K562 (cell line): Measurements from ENCODE around the gene FAR2. TPM values are rescaled to one million over a fixed set of nuclear protein-coding genes. Genes with fewer than 3 reads are reported as not detected.

Source experiments
- BRCA1 ChIP-seq, 2 experiments: fragments of 450-650 bp in 1 of 2; sonication (generic) in 1 of 2; formaldehyde crosslinking in 1 of 2; IDR thresholded peaks; 2 replicates each; pipeline versions ENCODE4 v1.5.0 to v1.6.1; 2017 to 2020; ENCODE audit warnings: mild to moderate bottlenecking in 1 of 2, missing genetic modification reagents in 1 of 2
- BRD9 ChIP-seq: fragments of 450-650 bp; IDR thresholded peaks from 2 replicates; pipeline ENCODE4 v1.6.1; 2018; ENCODE audit warnings: low read depth; ENCODE audit not compliant: partially characterized antibody
- BRF1 ChIP-seq: IDR thresholded peaks from 3 replicates; pipeline ENCODE4 v1.6.1; 2011; ENCODE audit warnings: borderline replicate concordance, mild to moderate bottlenecking; ENCODE audit not compliant: insufficient read length; ENCODE audit errors: extremely low read depth
- DIDO1 ChIP-seq: fragments of 450-650 bp; IDR thresholded peaks from 2 replicates; pipeline ENCODE4 v1.6.1; 2016; ENCODE audit warnings: low read depth, missing biosample characterization, missing genetic modification characterization
- E2F5 ChIP-seq: sonication (generic); formaldehyde crosslinking; IDR thresholded peaks from 2 replicates; pipeline ENCODE4 v1.8.0; 2022; ENCODE audit warnings: mild to moderate bottlenecking, missing genetic modification reagents
- ERF ChIP-seq: fragments of 450-650 bp; formaldehyde crosslinking; IDR thresholded peaks from 2 replicates; pipeline ENCODE4 v1.4.0; 2020; ENCODE audit warnings: mild to moderate bottlenecking, mixed read lengths
- KAT8 ChIP-seq: fragments of 450-650 bp; IDR thresholded peaks from 2 replicates; pipeline ENCODE4 v1.6.1; 2016; ENCODE audit warnings: low read depth, mild to moderate bottlenecking
- MBD2 ChIP-seq: sonication (generic); IDR thresholded peaks from 2 replicates; pipeline ENCODE4 v1.6.1; 2016; ENCODE audit warnings: low read depth, borderline replicate concordance
- NBN ChIP-seq: fragments of 450-650 bp; IDR thresholded peaks from 2 replicates; pipeline ENCODE4 v1.6.1; 2016; ENCODE audit warnings: low read depth, mild to moderate bottlenecking
- RAD51 ChIP-seq: fragments of 450-650 bp; IDR thresholded peaks from 2 replicates; pipeline ENCODE4 v1.7.1; 2016; ENCODE audit warnings: low read depth, mild to moderate bottlenecking, borderline replicate concordance
- RBM25 ChIP-seq: fragments of 200-400 bp; formaldehyde crosslinking; IDR thresholded peaks from 2 replicates; pipeline ENCODE4 v1.6.1; 2018; ENCODE audit warnings: low read length, low read depth, moderate library complexity; ENCODE audit not compliant: severe bottlenecking
- RHOXF2B ChIP-seq: fragments of 250-450 bp; sonication (Bioruptor Pico); conservative IDR thresholded peaks from 2 replicates; pipeline ENCODE4 v1.5.1; 2021
- SIRT6 ChIP-seq: IDR thresholded peaks from one replicate; pipeline ENCODE4 v1.6.1; 2012; ENCODE audit warnings: low read depth, mild to moderate bottlenecking, control low read depth, inconsistent platforms, low read length, moderate library complexity
- SP2 ChIP-seq: IDR thresholded peaks from 2 replicates; pipeline ENCODE4 v1.6.1; 2011; ENCODE audit warnings: mild to moderate bottlenecking, low read depth, low read length, moderate library complexity; ENCODE audit not compliant: poor library complexity, severe bottlenecking; ENCODE audit errors: extremely low read depth
- XRCC4 ChIP-seq: IDR thresholded peaks from one replicate; pipeline ENCODE4 v1.6.1; 2011; ENCODE audit not compliant: insufficient read depth, insufficient read length; ENCODE audit errors: extremely low read depth
- ZBTB17 ChIP-seq: fragments of 450-650 bp; formaldehyde crosslinking; IDR thresholded peaks from 2 replicates; pipeline ENCODE4 v1.4.0; 2020; ENCODE audit warnings: mild to moderate bottlenecking
- ZBTB7A ChIP-seq: IDR thresholded peaks from 2 replicates; pipeline ENCODE4 v1.6.1; 2011; ENCODE audit warnings: low read depth, mild to moderate bottlenecking, low read length, moderate library complexity, borderline replicate concordance; ENCODE audit not compliant: control insufficient read depth
- ZNF584 ChIP-seq: fragments of 200-800 bp; sonication (Bioruptor generic); IDR thresholded peaks from 2 replicates; pipeline ENCODE4 v1.6.1; 2016; ENCODE audit warnings: low read depth, mild to moderate bottlenecking, missing genetic modification characterization, missing compliant biosample characterization
- ZNF668 ChIP-seq: fragments of 250-450 bp; sonication (Bioruptor Pico); IDR thresholded peaks from 2 replicates; pipeline ENCODE4 v1.8.0; 2022; ENCODE audit warnings: mild to moderate bottlenecking, inconsistent platforms
- ZNF76 ChIP-seq: fragments of 250-450 bp; sonication (Bioruptor Pico); IDR thresholded peaks from 2 replicates; pipeline ENCODE4 v1.4.0; 2020; ENCODE audit warnings: mild to moderate bottlenecking, moderate library complexity, borderline replicate concordance
- ZNF79 ChIP-seq: fragments of 250-450 bp; sonication (Bioruptor Pico); IDR thresholded peaks from 2 replicates; pipeline ENCODE4 v1.4.0; 2020; ENCODE audit warnings: low read depth, mild to moderate bottlenecking, moderate library complexity
- polyA plus RNA-seq, 8 experiments: library from polyadenylated mRNA; depleted of rRNA in 4 of 8; stranded (reverse) in 5 of 8; unstranded in 3 of 8; fragments of >200 nt; fragmentation: Nextera tagmentation in 2 of 8; fragmentation: Illumina TruSeq in 1 of 8; extraction: Ambion mirVana in 2 of 8; extraction: Trizol in 1 of 8; gene quantifications; 2 replicates each; pipeline versions ENCODE4 v1.2.1 to v1.2.3, GENCODE V29; 2011 to 2014; ENCODE audit warnings: inconsistent platforms in 1 of 8, missing spikeins in 1 of 8
- total RNA-seq, 7 experiments: library from RNA; depleted of rRNA in 6 of 7; stranded (reverse); fragments of >200 nt in 6 of 7; fragmentation: Illumina TruSeq in 2 of 7; extraction: Trizol in 2 of 7; gene quantifications; 2 replicates each; pipeline versions ENCODE4 v1.2.1 to v1.2.3, GENCODE V29; 2011 to 2021; ENCODE audit warnings: low replicate concordance in 1 of 7
- TF ChIP-seq, protein P1 (sequence below): IDR thresholded peaks from 2 replicates; pipeline ENCODE4 v1.6.1; 2012; ENCODE audit warnings: low read depth, low read length, improper control_type of control experiment, borderline replicate concordance

Gene FAR2
- total and polyA plus RNA-seq, 9 of the 15 experiments (the other 6 are each of a cell fraction or from before 2014, with no cell fraction given), result 5.0 to 13.4 (median 8.5) TPM

DNA sequence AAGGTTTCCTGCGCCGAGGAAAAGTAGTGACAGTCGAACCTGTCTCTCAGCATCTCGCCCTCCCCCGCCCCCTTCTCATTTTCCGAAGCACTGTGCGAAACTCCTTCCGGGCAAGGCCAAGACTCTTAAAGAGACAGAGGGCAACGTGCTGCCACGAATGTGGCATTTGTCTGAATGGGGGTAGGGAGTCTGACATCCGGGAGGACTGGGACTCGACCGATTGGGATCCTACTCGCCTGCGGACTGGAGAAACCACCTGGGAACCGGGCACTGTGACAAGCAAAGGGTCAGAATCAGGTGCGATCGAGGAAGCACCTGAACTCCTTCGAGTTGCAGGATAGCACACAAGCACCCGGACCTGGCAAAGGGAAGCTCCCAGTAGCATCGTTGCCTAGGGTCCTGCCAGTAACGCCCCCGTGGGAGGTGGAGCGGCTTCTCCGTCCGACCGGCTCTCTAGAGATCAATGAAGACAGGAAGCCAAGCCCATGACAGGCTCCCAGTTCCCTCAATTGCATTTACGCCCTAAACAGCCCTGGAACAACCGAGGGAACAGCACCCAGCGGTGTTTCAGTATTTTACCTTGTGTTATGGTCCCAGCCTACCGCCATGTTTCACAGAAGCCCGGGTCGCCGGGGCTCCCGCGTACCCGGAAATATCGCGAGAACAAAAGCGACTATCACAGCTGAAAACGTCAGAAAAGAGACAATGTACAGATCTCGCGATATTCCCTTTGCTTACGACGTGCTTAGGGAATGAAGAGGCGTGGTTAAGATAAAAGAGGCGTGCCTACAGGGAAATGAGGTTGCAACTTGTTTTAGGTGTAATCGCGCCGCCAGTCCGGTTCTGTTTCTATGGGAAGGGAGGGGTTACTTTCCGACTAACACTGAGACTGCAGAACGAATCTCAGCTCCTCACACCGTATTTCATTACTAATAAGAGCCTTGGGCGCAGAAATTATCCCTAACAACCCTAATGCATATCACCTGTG is 231.8 kb downstream of the FAR2 start, which contains the start of gene ERGIC2 (continued):
- TF ChIP-seq E2F5 (no peak), ERF (CRISPR knock-in tag) (no peak), ZNF584 (CRISPR knock-in tag) (no peak), BRCA1 (IDR thresholded peaks at IDR 0.05) (peak; percentile 97; the same call in 1 of the 2 replicates), BRCA1 (CRISPR knock-in tag; IDR thresholded peaks at IDR 0.05) (no peak), XRCC4 (no peak), SIRT6 (no peak), BRD9 (no peak), NBN (no peak), ZBTB17 (CRISPR knock-in tag) (no peak), ZNF79 (no peak), RAD51 (no peak), BRF1 (no peak), ZNF76 (no peak), KAT8 (no peak), RHOXF2B (no peak), ZBTB7A (peak; percentile 50; the same call in 1 of the 2 replicates), MBD2 (0 out of 2 replicates have a peak, but pooled peaks have one; percentile 38), SP2 (no peak), DIDO1 (tag) (peak; percentile 72; the same call in 1 of the 2 replicates), ZNF668 (CRISPR knock-in tag) (no peak), RBM25 (peak; percentile 96)
- TF ChIP-seq, protein P1, sequence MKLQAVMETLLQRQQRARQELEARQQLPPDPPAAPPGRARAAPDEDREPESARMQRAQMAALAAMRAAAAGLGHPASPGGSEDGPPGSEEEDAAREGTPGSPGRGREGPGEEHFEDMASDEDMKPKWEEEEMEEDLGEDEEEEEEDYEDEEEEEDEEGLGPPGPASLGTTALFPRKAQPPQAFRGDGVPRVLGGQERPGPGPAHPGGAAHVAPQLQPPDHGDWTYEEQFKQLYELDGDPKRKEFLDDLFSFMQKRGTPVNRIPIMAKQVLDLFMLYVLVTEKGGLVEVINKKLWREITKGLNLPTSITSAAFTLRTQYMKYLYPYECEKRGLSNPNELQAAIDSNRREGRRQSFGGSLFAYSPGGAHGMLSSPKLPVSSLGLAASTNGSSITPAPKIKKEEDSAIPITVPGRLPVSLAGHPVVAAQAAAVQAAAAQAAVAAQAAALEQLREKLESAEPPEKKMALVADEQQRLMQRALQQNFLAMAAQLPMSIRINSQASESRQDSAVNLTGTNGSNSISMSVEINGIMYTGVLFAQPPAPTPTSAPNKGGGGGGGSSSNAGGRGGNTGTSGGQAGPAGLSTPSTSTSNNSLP, result no peak
